Testis (tissue), 3 donors: ENCODE results near the gene SP7. TPM values are rescaled to one million over a fixed set of nuclear protein-coding genes. Genes with fewer than 3 reads are reported as not detected.
A peak's percentile ranks its signal among the peaks of the same experiment; 100 is the strongest.

ENCODE experiments used
- DNase-seq: peaks from one replicate; pipeline ENCODE4 v3.0.0-alpha.2; 2019
- H3K27ac ChIP-seq, 2 donors: fragments of 200-600 bp; sonication (generic); one replicate each; pipeline ENCODE4 v1.5.1; 2019
- H3K27me3 ChIP-seq: fragments of 200-600 bp; sonication (generic); one replicate; pipeline ENCODE4 v1.5.1; 2019
- H3K36me3 ChIP-seq: fragments of 200-600 bp; sonication (generic); one replicate; pipeline ENCODE4 v1.5.1; 2017; ENCODE audit warnings: low read depth; ENCODE audit errors: missing control alignments
- H3K4me1 ChIP-seq: fragments of 200-600 bp; sonication (generic); one replicate; pipeline ENCODE4 v1.5.1; 2019
- H3K4me3 ChIP-seq, 2 donors: fragments of 200-600 bp; sonication (generic); one replicate each; pipeline ENCODE4 v1.5.1; 2017 to 2019
- H3K9me3 ChIP-seq: fragments of 200-600 bp; sonication (generic); one replicate; pipeline ENCODE4 v1.5.1; 2017
- POLR2A ChIP-seq: fragments of 450-650 bp; IDR thresholded peaks from one replicate; pipeline ENCODE4 v1.6.1; 2017; ENCODE audit warnings: antibody characterized with exemption, mild to moderate bottlenecking, moderate library complexity
- WGBS, 2 donors: methylation state at CpG; one replicate each; pipeline ENCODE4 v1.1.5; 2018; 5-methylcytosine and 5-hydroxymethylcytosine counted together
- intact Hi-C: fragments of 100-400 bp; cut with DNase I; formaldehyde crosslinking; loops from one replicate; pipeline ENCODE4 v1.15.1; 2023; ENCODE audit warnings: low total_unique reads
- polyA plus RNA-seq: library from polyadenylated mRNA; stranded (reverse); fragments of 350-450 nt; fragmentation: Illumina TruSeq; extraction: RNeasy Lipid Tissue Mini Kit (QIAGEN cat#74804); gene quantifications from one replicate; pipeline ENCODE4 v1.2.3, GENCODE V29; 2014; ENCODE audit warnings: low read depth, low replicate concordance; ENCODE audit not compliant: insufficient read depth
- total RNA-seq, 2 donors: library from RNA; depleted of rRNA; stranded (reverse); fragments of >200 nt; gene quantifications; one replicate each; pipeline ENCODE4 v1.2.3, GENCODE V29; 2016
- TF ChIP-seq, protein P1 (sequence below), 3 experiments: fragments of 450-650 bp in 2 of 3; fragments of 200-600 bp in 1 of 3; sonication (generic) in 1 of 3; IDR thresholded peaks; one replicate each; pipeline ENCODE4 v1.5.1; 2016 to 2019; ENCODE audit warnings: antibody characterized with exemption in 3 of 3, mild to moderate bottlenecking in 2 of 3, moderate library complexity in 1 of 3

The SP7 gene
- total and polyA plus RNA-seq, 3 donors from 2014 or later, result 0.56 to 2.3 (median 1.2) TPM

GRCh38 chr12:53328043-53328435, 8.1 kb downstream of the SP7 start:
- Histone ChIP-seq H3K36me3 (no peaks in the 10 kb centered on the region), H3K27me3 (no peaks in the 10 kb centered on the region), H3K4me3 (no peak overlapping the region), H3K27ac (no peak overlapping the region), H3K9me3 (no peaks in the 10 kb centered on the region), H3K4me1 (peaks cover 9% of the 10 kb centered on the region)
- intact Hi-C loops, result loop anchor here (10.0 kb wide), 1 partner anchor 177 kb away; the partner anchor contains the start of genes NPFF and TARBP2
- no peak for DNase-seq
- TF ChIP-seq, protein P1, sequence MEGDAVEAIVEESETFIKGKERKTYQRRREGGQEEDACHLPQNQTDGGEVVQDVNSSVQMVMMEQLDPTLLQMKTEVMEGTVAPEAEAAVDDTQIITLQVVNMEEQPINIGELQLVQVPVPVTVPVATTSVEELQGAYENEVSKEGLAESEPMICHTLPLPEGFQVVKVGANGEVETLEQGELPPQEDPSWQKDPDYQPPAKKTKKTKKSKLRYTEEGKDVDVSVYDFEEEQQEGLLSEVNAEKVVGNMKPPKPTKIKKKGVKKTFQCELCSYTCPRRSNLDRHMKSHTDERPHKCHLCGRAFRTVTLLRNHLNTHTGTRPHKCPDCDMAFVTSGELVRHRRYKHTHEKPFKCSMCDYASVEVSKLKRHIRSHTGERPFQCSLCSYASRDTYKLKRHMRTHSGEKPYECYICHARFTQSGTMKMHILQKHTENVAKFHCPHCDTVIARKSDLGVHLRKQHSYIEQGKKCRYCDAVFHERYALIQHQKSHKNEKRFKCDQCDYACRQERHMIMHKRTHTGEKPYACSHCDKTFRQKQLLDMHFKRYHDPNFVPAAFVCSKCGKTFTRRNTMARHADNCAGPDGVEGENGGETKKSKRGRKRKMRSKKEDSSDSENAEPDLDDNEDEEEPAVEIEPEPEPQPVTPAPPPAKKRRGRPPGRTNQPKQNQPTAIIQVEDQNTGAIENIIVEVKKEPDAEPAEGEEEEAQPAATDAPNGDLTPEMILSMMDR (IDR thresholded peaks at IDR 0.05), result no peak
- no peak for TF ChIP-seq POLR2A
- 57 to 69% methylated on average over 13 to 16 of the region's 16 CpGs for WGBS, 2 donors

DNA sequence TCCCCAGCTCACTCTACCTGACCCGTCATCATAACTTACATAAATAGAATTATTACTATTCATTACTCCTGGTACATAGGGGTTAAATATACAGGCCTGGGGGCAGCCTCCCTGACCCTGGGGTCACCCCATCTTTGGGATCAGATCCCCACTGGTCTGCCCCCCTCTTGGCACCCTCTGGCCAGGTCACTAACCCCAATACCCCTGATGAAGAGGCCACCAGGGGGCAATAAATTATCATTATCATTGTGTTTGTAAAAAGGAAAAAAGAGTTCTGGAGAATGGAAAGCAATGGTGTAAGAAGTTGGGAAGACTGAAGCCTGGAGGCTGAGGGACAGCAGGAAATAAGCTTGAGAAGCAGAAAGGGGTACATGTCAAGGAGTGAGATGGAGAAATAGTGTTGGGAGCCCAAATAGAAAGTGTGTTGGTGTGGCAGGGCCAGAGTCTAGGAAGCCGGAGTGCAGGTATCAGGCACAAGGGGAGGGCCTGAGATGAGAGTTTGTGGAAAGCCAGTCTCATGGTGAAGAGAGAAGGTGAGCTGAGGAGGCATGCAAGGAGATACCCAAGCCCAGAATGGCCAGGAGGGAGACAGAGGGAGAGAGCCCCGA, 8.6 kb downstream of the SP7 start:
- H3K36me3 ChIP-seq, result no peaks in the 10 kb centered on the region

DNA sequence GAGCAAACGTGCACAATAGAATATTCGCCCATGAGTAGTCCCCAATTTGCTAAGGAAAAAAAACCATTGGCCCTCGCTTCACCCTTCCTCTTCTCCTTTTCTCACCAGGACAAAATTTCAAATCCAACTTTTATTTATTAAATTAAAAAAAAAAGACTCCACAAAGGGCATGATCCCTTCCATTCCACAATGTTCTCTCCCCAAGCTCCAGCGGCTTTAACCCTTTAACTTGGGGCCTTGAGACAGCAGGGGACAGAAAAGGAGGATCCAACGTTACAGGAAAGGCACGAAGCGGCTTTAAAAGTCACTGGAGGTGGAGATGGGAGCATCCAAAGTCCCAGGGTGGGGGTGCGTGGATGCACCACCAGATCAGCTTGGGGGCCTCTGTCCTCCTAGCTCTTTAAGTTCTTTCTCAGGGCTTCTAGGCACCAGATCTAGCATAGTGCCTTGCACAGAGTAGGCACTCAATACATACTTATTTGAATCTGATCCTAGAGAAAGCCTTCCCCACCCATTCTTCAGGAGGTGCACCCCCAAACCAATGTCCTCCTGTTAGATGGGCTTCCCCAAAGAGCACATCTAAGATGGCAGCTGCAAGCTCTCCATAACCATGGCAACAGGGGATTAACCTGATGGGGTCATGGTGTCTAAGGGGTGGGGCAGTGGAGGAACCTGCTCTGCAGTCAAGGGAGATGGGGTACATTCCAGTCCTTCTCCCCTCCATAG, 9.5 kb downstream of the SP7 start:
- Histone ChIP-seq H3K4me3 (peak overlapping the region in 1 of 2 donors; percentile 67), H3K4me1 (peaks cover 14% of the 10 kb centered on the region), H3K36me3 (no peaks in the 10 kb centered on the region), H3K9me3 (no peaks in the 10 kb centered on the region), H3K27me3 (no peaks in the 10 kb centered on the region), H3K27ac (no peak overlapping the region)
- no peak for TF ChIP-seq POLR2A
- no peak for DNase-seq
- intact Hi-C loops, result loop anchor here (10.0 kb wide), 1 partner anchor 178 kb away; the partner anchor contains the start of genes NPFF and TARBP2
- WGBS, 2 donors, result 51 to 57% methylated on average over 8 of the region's 8 CpGs

More for the DNA sequence above, 8.6 kb downstream of the SP7 start:
- no peaks in the 10 kb centered on the region for H3K9me3 ChIP-seq
- intact Hi-C loops, result loop anchor here (10.0 kb wide), 1 partner anchor 177 kb away; the partner anchor contains the start of genes NPFF and TARBP2
- H3K4me3 ChIP-seq, result no peak overlapping the region
- peaks cover 9% of the 10 kb centered on the region for H3K4me1 ChIP-seq
- H3K27ac ChIP-seq, result no peak overlapping the region
- DNase-seq, result no peak
- WGBS, 2 donors, result 85 to 91% methylated on average over 3 of the region's 3 CpGs
- H3K27me3 ChIP-seq, result no peaks in the 10 kb centered on the region
- no peak for TF ChIP-seq POLR2A
- TF ChIP-seq, protein P1 (IDR thresholded peaks at IDR 0.05), result peak in 1 of 3 experiments; percentile 24

GRCh38 chr12:53325511-53326061, 10.6 kb downstream of the SP7 start:
- peak overlapping the region; percentile 71 to 83 for H3K27ac ChIP-seq
- DNase-seq, result peak; percentile 33
- H3K9me3 ChIP-seq, result no peaks in the 10 kb centered on the region
- H3K4me3 ChIP-seq, result peak overlapping the region; percentile 62 to 67
- TF ChIP-seq, protein P1 (IDR thresholded peaks at IDR 0.05), result no peak
- TF ChIP-seq POLR2A, result no peak
- H3K27me3 ChIP-seq, result no peaks in the 10 kb centered on the region
- 1% methylated on average over 16 to 50 of the region's 50 CpGs for whole genome bisulfite sequencing, 2 donors
- intact Hi-C loops, result loop anchor here (10.0 kb wide), 1 partner anchor 179 kb away; the partner anchor contains the start of genes NPFF and TARBP2
- peaks cover 16% of the 10 kb centered on the region for H3K4me1 ChIP-seq
- H3K36me3 ChIP-seq, result no peaks in the 10 kb centered on the region
